GM19099 (cell line): ENCODE data around the gene GLRX.

Experiments used
- POLR2A ChIP-seq: IDR thresholded peaks from 3 replicates; pipeline ENCODE4 v1.6.1; 2011; ENCODE audit warnings: low read depth; ENCODE audit not compliant: insufficient read length; ENCODE audit errors: extremely low read depth

Gene GLRX, protein sequence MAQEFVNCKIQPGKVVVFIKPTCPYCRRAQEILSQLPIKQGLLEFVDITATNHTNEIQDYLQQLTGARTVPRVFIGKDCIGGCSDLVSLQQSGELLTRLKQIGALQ

DNA sequence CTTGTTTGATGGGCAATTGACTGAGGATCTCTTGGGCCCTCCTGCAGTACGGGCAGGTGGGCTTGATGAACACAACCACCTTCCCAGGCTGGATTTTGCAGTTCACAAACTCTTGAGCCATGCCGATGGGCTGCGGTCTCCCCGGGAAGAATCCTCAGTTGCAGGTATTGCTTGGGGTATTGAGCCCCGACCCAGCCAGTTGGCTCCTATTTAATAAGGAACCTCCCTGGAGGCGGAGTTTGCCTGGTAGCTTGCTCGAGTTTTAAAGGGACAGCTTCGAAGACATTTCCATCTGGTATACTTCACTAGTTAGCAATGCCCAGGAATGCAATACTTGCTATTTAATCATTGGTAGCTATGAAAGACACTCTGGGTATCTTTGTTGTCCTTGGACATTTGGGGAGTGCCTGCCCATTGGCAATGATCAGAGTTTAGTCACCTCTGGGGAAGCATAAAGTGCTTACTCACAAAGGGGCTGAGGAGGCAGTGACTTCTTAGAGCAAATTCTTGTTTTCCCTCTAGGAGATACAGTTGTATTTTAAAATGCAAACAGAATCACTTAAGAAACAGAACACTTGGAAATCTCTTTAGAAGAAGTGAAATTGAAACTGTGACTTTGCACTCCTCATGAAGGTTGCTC lies at the start of gene GLRX:
GLRX (minus strand) TSS at position 185 of the 640 bp plus-strand sequence; CDS start at position 121, 64 bp downstream.
- peak; percentile 81 for TF ChIP-seq POLR2A

DNA sequence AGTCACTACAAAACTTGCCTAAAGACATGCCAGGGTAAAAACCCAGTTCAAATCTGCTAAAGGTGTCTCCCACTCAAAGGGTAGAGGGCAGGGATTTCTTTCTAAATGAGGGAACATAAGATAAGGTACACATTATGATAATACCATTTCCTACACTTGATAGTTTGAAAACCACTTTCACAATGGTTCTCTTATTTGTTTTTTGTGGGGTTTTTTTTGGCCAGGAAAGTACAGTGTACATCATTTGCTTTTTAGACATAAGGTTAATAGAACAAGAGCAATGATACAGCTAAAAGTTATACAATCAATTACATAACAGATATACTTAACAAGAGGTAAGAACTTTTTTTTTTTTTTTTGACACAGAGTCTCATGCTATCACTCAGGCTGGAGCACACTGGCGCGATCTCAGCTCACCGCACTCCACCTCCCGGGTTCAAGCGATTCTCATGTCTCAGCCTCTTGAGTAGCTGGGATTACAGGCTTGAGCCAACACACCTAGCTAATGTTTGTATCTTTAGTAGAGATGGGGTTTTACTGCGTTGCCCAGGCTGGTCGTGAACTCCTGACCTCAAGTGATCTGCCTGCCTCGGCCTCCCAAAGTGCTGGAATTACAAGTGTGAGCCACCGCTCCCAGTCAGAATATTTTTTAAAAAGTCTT lies 48.8 kb upstream of the GLRX start:
- no peak for TF ChIP-seq POLR2A

DNA sequence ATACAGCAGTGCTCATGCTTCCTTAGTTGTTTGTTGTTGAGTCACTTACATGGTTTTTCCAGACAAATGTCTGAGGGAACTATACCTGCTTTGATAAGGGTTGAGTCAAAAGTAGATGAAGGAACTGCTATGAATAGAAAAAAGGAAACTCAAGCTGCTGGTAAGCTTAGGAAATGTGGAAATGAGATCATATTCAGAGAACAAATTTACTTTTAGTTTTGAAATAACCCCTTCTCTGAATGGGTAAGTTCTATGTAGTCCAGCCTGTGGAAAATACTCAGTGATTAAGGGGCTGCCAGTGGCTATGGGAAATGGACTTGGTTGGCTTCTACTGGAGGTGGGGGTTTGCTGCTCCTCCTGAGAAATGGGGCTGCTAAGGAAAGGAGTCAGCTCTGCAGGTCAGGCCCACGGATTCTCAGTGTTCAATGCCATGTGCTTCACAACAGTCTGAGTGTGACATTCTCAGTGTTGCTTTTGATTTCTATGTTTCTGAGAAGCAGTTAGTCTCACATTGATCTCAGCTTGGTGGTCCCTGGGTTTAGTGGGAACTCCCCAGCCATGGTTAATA lies 47.7 kb upstream of the GLRX start:
- no peak for TF ChIP-seq POLR2A

DNA sequence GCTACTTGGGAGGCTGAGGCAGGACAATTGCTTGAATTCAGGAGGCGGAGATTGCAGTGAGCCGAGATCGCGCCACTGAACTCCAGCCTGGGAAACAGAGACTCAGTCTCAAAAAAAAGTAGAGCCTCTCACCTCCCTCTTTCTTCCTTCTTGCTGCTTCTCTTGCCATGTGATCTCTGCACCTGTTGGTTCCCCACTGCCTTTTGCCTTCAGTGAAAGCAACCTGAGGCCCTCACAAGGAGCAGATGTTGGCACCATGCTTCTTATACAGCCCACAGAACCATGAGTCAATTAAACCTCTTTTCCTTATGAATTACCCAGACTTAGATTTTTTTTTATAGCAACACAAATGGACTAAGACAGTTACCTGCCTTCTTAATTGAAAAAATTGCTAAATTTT lies 45.6 kb upstream of the GLRX start:
- no peak for TF ChIP-seq POLR2A

DNA sequence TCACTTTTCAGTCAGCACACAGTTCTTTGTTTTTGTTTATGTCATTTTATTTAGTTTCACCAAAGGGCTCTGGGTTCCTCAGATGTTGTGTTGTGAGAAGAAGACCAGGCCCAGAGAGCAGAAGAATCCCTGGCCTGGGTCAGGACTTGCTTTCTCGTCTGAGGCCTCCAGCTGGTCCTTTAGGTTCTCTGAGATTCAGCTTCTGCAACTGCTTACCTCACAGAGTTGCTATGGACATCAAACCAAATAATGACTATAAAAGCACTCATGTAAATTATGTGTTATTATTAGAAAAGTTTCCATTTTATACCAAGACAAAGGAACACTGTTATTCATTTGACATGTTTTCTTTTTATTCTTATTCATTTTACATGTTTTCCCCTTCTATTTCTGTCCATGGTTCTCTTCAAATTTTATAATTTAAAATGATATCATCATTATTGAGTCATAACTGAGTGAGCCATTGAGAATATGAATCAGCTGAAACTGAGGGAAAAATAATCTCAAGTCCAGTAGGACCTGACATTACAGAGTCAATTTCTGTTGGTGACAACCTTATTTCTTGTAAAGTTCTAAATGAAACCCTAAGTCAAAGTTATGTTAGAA lies 44.0 kb upstream of the GLRX start:
- TF ChIP-seq POLR2A = no peak

DNA sequence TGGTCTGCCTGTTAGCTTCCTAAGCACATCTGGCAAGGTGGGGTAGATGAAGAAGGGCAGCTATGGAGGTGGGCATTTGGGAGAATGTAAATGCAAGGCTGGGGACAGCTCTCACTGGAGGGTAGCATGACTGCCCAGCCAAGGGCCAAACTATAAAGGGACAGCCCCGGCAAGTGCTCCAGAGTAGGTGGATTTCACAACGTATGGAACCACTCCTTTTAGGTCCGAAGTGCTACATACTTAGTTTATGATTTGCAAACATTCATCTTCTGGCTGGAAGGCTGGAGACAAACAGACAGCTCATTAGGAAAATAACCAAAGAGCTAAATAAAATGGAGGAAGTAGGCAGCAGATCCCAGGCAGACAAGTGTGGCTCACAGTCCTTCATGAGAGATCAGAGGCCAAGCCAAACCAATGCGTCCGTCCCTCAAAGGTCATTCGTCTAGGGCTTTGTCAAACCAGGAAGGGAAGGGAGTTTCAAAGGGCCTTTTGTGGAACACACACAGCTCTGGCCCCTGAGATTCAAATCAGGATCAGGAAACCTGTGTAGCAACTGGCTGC lies 42.5 kb upstream of the GLRX start:
- TF ChIP-seq POLR2A = no peak

DNA sequence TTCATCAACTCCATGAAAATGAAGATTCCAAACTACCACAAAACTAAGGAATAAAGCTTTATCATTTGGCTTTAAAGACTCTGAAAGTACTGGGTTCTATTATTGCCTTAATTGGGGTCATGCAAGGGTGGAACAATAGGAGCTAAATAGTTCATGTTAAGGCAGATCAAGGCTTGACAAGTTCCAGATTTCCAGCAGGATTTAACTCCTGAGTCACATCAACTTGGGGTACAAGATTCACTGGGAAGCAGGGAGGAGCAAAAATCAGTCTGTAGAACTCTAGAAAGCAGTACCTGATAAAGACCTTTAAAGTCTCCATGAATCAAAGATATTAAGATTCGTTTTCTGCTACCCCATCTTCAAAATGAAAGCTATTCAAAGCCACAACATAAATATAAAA lies 41.9 kb upstream of the GLRX start:
- no peak for TF ChIP-seq POLR2A

DNA sequence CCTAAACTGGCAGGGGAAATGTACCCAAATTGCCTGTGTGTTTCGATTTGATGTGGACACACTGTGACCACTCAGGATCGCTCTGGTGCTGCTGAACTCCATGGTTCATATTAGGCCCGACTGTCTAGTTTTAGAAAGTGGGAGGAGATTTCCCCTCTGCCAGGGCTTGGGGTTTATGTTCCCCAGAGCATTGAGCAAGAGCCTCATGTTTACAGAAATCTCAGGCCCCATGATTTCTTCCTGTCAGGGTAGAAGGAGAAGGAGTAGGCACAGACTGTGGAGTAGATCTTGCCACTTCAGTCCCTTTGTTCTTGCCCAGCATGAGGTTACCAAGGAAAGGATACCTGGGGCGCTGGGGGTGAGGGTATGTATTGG lies 40.8 kb upstream of the GLRX start:
- no peak for TF ChIP-seq POLR2A

DNA sequence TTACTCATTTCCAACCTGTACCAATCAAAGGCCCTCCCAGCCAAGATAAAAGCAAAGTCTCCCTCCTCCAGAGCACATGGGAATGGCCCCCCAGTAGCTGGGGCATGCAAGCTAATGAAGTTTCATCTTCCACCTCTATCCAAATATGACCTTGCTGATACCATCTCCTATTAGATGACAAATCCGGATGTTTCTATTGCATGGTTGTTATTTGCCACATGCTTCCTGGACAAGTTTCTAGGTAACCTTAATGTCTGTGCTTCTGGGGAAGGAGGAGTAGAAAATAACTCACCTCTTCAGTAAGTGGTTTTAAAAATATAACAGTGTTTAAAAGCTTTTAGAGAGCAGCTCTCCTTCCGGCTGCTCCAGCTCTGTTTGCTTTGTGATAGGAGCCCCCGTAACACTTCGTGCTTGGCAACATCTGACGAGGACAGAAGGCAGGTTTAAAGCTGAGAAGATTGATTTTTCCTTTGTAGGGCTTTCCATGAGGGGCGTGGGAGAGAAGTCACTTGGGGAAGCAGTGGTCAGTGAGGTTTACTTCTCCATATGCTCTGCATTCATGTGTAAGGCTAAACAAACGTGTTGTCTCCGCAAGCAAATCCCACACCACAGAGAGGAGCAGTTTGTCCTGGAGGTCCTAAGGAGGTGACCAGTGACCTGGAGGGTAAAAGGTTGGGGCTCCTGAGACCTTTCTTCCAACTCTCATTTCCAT lies 40.3 kb upstream of the GLRX start:
- TF ChIP-seq POLR2A = no peak

DNA sequence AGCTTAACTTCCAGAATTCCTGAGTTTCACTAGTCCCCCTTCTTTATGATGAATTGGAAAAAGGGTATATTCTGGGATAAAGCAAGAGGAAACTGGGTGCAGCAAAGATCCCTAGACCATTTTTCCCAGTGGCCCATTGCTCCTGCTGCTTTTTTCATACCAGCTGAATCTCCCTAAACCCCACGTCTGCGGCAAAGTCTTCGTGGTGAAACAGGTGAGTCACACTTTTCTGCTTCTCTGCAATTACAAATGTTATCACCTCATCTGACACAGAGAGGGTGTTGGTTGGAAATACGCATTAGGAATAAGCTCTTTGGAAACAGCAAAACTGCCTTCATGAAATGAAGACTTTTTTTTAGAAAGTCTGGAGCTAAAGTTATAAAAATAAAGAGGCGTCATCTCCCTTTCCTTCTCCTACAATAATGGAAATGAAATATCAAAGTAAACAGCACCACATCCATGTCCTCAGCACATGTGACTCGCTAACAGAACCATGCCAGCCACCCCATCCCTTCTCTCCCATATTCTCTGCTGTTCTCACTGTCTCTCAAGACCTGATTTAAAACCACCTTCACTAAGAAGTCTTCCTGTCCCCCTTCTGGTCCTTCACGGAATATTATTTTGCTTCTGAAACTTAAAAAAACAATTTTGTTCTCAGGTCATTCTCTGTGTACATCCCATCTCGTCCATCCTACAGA lies 39.5 kb upstream of the GLRX start:
- TF ChIP-seq POLR2A = no peak

DNA sequence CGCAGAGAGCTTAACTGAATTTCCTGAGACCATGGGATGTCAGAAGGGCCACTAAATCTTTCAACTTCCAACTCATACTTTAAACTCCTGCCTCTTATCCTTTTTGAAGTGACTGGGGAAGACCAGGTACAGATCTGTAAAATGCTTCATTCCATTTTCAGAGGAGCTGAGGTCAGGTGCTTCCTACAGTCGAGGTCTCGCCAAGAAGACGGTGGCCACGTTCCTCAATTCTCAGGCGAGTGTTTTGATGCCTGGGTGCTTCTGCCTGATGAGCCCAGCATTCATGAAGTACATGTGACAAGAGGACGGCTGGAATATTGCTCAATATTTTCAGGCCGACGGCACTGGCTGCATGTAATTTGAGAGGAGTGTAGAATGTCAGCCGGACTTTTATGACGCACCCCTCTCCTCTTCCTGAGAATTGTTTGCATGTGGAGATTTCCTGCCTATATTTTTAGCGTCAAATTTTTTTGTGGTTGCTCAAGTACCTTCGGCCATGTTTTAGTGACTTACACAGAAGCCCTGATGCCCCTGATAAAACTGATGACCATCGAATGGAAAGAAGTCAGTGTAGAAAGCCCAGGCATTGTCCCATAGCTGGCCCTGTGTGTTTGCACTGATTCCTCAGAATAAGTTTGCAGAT lies 38.8 kb upstream of the GLRX start:
- TF ChIP-seq POLR2A = no peak

DNA sequence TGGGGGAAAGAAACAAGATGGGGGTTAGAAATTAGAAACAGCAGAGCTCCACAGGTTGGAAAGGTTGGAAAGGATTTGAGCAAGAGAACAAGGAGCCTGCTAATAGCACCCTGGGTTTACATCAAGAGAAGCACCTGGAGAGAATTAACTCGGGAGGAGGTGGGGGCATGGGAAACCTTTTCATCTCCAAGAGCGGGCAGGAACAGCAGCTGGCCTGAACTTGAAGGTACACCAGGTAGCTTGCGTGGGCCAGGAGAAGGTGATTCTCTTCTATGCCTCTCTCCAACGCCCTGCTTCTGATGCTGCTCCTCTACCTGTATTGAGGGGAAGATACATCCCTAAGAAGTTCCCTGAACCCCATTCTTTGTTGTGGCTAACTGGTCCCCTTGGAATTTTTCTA lies 37.1 kb upstream of the GLRX start:
- TF ChIP-seq POLR2A = no peak

DNA sequence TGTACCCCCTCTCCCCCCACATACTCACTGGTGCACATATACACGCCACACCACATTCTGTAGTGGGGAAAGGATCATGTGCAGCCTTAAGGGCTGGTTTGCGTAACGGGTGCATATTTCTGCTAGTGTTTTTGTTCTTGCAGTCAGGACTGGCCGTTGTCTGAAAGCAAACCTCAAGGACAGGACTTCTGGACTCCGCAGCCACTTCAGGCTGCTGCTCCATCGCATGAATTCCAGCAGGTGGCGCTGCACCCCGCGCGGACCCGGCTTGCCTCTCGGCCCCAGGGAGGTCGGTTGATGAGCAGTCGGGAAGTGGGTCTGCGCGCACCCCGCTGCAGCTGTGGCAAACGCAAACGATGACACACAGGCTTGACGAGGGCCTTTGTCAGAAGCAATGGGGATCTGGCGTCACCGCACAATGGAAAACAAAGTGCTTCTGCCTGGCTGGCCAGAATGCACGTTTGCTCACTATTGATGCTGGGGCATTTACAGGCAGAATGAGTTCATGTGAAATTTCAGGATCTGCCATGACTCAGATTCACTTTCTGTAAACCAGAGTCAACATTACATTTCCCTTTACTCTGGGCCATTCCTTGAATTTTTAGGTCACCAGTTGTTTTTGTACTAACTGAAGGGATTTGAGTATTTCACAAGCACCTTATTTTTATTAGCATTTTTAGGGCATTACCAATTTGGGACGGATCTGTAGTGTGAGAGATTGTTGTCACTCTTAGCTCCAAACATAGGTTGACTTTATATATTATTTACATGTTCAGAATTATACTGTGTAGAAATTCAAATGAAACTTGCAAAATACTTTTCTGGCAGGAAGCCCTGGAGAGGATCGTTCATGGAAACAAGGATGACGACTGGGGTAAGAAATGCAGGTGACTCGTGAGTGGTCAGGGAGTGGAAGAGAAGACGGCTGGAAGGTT lies 36.4 kb upstream of the GLRX start:
- TF ChIP-seq POLR2A = no peak

DNA sequence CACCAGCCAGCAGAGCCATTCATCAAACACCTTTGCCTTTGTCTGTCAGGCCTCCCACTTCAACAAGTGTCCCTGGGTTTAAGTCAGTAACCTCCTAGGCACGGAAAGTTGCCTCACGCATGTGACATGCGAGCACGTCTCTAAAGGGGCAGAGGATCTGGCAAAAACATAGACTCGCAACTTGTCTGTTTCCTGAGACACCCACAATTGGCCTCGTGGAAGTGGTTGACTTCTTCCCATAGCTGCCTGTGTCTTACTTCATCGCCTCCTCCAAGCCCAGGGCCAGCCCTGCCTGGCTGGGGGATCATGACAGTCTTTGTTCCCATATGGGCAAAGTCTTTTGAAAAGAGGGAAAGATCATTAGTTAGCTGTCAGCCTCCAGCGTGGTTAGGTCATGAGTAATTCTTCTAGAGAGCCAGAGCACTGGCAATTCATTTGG lies 35.5 kb upstream of the GLRX start:
- no peak for TF ChIP-seq POLR2A
